NB4 (cell line): ENCODE data around the gene FGF2.

Experiments used
- CTCF ChIP-seq: IDR thresholded peaks from one replicate; pipeline ENCODE4 v1.5.1; 2012; ENCODE audit warnings: low read depth, low read length
- MAX ChIP-seq: IDR thresholded peaks from 2 replicates; pipeline ENCODE4 v1.6.1; 2011; ENCODE audit warnings: low read depth, low read length
- POLR2A ChIP-seq: IDR thresholded peaks from 2 replicates; pipeline ENCODE4 v1.6.1; 2011; ENCODE audit warnings: mild to moderate bottlenecking; ENCODE audit not compliant: insufficient read length; ENCODE audit errors: extremely low read depth

GRCh38 chr4:122906859-122907305 is 80.3 kb downstream of the FGF2 start:
- TF ChIP-seq CTCF (no peak), MAX (no peak), POLR2A (no peak)
